ENCODE data around the gene PUM2. TPM values are rescaled to one million over a fixed set of nuclear protein-coding genes. Genes with fewer than 3 reads are reported as not detected.
A peak's percentile ranks its signal among the peaks of the same experiment; 100 is the strongest.
"Not testable (repeated sequence)": the region's sequence is repeated elsewhere in the genome, so short reads cannot be mapped to it uniquely, and the experiment has no call there.

Gene PUM2
- total RNA-seq, 4 donors from 2014 or later = 61.5 to 140 (median 98.0) TPM

DNA sequence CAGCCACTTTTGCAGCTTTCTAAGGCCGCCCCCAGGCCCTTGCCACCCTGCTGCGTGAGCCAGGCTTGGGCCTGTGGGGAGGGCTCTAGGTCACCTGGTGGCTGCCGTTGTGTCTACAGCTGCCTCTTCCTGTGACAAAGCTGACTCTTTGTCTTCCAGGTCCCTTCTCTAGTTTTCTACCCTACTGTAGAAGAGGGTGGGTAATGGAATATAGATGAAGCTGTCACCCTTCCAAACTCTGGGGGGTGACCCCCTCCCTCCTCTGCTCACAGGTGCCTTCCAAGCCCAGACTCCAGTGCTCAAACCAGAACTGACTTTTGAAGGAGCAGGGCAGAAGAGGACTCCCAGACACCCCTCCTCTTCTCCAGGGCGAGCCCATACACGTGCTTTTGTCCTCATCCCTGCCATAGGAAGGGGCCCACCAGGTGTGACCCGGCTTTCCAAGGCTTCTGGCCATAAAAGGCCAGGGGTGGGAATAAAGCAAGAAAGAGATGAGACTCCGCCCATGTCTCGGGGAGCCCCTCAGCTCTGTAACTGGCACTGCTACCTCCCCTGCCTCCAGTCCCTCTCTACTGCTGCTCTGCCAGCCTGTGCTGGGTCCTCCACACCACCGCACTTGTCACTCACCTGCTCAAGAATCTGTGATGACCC is 107.8 kb downstream of the PUM2 start:
- H3K4me1 ChIP-seq = peaks cover 0 to 7% (median 0%) of the 10 kb centered on the region in 3 donors
- no peak overlapping the region for H3K4me3 ChIP-seq
- no peaks in the 10 kb centered on the region for H3K27me3 ChIP-seq
- H3K27ac ChIP-seq = no peak overlapping the region
- 43 to 58% methylated on average over 3 of the region's 9 CpGs for WGBS, 2 donors (ENCODE audit: low coverage in 1 of 2)
- ATAC-seq = no peak
- H3K9me3 ChIP-seq = no peaks in the 10 kb centered on the region
- peaks cover 0 to 22% of the 10 kb centered on the region in 2 donors for H3K36me3 ChIP-seq
- TF ChIP-seq POLR2A (IDR thresholded peaks at IDR 0.05) (no peak), POLR2AphosphoS5 (IDR thresholded peaks at IDR 0.05) (no peak), CTCF (IDR thresholded peaks at IDR 0.05) (no peak), EP300 (IDR thresholded peaks at IDR 0.05) (no peak)

DNA sequence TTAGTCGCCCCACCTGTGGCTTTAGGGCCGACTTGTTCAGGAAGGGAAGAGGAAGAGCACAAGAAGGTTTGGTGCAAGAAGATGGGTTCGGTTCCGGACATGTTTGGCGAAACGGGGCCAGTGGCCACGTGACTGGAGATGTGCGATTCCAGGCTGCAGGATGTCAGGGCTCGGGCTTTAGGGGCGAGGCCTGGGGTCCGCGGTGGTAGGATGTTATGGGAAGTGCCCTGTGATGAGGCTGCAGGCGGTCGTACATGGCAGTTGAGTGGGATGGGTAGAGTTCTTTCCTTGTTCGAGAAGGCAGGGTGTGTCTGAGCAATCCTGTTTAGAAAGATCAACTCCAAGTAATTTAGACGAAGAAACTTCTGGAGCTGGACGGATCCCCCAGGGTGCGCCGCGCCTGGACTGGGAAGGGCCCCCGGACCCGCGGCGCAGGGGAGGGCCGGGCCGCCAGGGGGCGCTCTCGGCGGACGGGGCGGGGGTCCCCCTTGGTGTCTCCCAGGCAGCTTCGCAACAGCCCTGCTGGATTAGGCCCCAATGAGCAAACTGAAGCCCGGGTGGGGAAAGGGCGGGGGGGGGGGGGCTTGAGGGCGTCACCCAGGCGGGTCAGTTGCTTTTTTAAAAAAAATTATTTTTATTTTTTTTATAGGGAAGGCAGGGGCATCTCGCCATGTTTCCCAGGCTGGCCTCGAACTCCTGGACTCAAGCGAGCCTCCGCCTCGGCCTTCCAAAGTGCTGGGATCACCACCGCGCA is 108.5 kb downstream of the PUM2 start:
- Histone ChIP-seq H3K27me3 (no peaks in the 10 kb centered on the region), H3K4me3 (no peak overlapping the region), H3K27ac (no peak overlapping the region), H3K4me1 (peaks cover 0 to 7% (median 0%) of the 10 kb centered on the region in 3 donors), H3K9me3 (no peaks in the 10 kb centered on the region), H3K36me3 (peaks cover 0 to 15% of the 10 kb centered on the region in 2 donors)
- 36 to 86% methylated on average over 2 to 30 of the region's 43 CpGs for WGBS, 2 donors (ENCODE audit: low coverage in 1 of 2)
- TF ChIP-seq CTCF (IDR thresholded peaks at IDR 0.05) = peak in 3 of 4 experiments; percentile 20 to 56 (median 25)
- no peak for TF ChIP-seq EP300 (IDR thresholded peaks at IDR 0.05)
- ATAC-seq = no peak

DNA sequence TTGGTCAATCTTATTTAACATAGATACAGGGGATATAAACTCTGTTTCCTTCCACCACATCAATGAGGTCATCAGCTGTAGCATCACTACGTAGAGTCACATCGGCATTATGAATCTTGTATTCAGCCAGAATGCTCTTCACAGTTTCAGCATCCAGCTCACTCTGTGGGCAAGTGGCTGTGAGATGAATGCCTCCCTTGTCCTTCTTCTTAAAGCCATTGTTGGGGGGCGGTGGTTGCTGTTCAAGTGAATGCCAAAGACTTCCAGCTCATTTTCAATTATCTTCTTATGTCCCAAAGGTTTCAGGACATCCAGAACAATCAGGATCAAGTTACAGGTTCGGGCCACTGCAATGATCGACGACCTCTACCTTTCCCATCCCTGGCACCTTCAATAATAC is 110.4 kb downstream of the PUM2 start:
- 80 to 90% methylated on average over 2 to 6 of the region's 6 CpGs for WGBS, 2 donors (ENCODE audit: low coverage in 1 of 2)
- H3K36me3 ChIP-seq, H3K4me1 ChIP-seq, H3K9me3 ChIP-seq, ATAC-seq, H3K27me3 ChIP-seq, H3K4me3 ChIP-seq, H3K27ac ChIP-seq: not testable (repeated sequence)

DNA sequence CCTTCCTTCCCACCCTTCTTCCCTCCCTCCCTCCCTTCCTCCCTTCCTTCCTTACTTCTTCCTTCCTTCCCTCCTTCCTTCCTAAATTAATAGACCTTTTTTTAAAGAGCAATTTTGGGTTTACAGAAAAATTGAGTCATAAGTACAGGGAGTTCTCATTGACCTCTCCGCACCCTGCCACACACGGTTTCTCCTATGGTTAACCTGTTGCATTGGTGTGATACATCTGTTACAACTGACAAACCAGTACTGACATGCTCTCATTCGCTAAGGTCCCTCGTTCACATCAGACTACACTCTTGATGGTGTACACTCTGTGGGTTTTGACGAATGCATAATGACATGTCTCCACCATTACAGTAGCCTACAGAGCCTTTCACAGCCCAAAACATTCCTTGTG is 114.1 kb downstream of the PUM2 start:
- Histone ChIP-seq H3K27me3 (no peaks in the 10 kb centered on the region), H3K36me3 (no peaks in the 10 kb centered on the region), H3K27ac (no peak overlapping the region), H3K4me3 (no peak overlapping the region), H3K4me1 (no peaks in the 10 kb centered on the region), H3K9me3 (no peaks in the 10 kb centered on the region)
- TF ChIP-seq POLR2AphosphoS5 (IDR thresholded peaks at IDR 0.05) (no peak), EP300 (IDR thresholded peaks at IDR 0.05) (no peak), POLR2A (IDR thresholded peaks at IDR 0.05) (no peak), CTCF (IDR thresholded peaks at IDR 0.05) (no peak)
- ATAC-seq = no peak
- WGBS, 2 donors (ENCODE audit: low coverage in 1 of 2) = 68 to 88% methylated on average over 3 to 5 of the region's 5 CpGs

- TF ChIP-seq EP300 (IDR thresholded peaks at IDR 0.05) (no peak), POLR2A (IDR thresholded peaks at IDR 0.05) (no peak), POLR2AphosphoS5 (IDR thresholded peaks at IDR 0.05) (no peak), CTCF (IDR thresholded peaks at IDR 0.05) (no peak)
- Histone ChIP-seq H3K4me3 (no peak overlapping the region), H3K27ac (no peak overlapping the region), H3K36me3 (no peaks in the 10 kb centered on the region), H3K9me3 (no peaks in the 10 kb centered on the region), H3K27me3 (no peaks in the 10 kb centered on the region), H3K4me1 (no peaks in the 10 kb centered on the region)
- WGBS, 2 donors (ENCODE audit: low coverage in 1 of 2) = 90% methylated on average over 3 to 7 of the region's 10 CpGs
- ATAC-seq = no peak
Measured at GRCh38 chr2:20235655-20236305, 114.9 kb downstream of the PUM2 start.

DNA sequence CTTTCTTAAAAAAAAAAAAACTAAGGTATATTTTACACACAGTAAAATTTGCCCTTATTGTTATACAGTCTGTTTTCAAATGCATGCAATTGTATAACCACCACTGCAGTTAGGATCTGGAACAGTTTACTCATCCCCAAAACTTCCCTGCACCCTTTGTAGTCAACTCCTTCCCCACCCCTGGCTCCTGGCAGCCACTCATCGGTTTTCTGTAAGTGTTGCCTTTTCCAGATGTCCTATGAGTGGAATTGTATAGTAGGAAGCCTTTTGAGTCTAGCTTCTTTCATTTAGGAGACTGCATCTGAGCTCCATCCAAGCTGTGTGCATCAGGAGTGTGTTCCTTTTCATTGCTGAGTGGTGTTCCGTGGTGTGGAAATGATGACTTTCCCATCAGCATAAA is 116.0 kb downstream of the PUM2 start:
- H3K36me3 ChIP-seq, H3K27ac ChIP-seq, H3K4me3 ChIP-seq, H3K4me1 ChIP-seq, H3K27me3 ChIP-seq, H3K9me3 ChIP-seq, ATAC-seq: not testable (repeated sequence)
- 42 to 55% methylated on average over 1 of the region's 2 CpGs for WGBS, 2 donors (ENCODE audit: low coverage in 1 of 2)
